Calu3 (cell line): ENCODE measurements around the gene TSPAN9. TPM values are rescaled to one million over a fixed set of nuclear protein-coding genes. Genes with fewer than 3 reads are reported as not detected.

ENCODE experiments used
- BruUV-seq: library from RNA; stranded (reverse); fragments of 400-500 nt; replicated peaks from 2 replicates; lab custom pipeline; 2021; lab: Mats Ljungman, UMichigan
- CTCF ChIA-PET: fragments of 300-600 bp; sonication (Branson Sonifier 250); formaldehyde crosslinking; loops from one replicate; lab custom pipeline; 2022; ENCODE audit warnings: antibody characterized with exemption; lab: Charles Lee
- DNase-seq: peaks from one replicate; pipeline ENCODE4 v3.0.0; 2022
- H3K27ac Mint-ChIP-seq: one replicate; pipeline ENCODE4 v1.8.0; 2022; ENCODE audit warnings: mixed read lengths; ENCODE audit not compliant: unreplicated experiment
- H3K27me3 Mint-ChIP-seq: one replicate; pipeline ENCODE4 v1.8.0; 2022; ENCODE audit warnings: mixed read lengths; ENCODE audit not compliant: unreplicated experiment
- H3K36me3 Mint-ChIP-seq: one replicate; pipeline ENCODE4 v1.8.0; 2022; ENCODE audit warnings: mild to moderate bottlenecking, moderate library complexity, mixed read lengths; ENCODE audit not compliant: insufficient read depth, unreplicated experiment
- H3K4me1 Mint-ChIP-seq: one replicate; pipeline ENCODE4 v1.8.0; 2022; ENCODE audit warnings: mild to moderate bottlenecking, low read depth, mixed read lengths; ENCODE audit not compliant: unreplicated experiment
- H3K4me3 Mint-ChIP-seq: one replicate; pipeline ENCODE4 v1.8.0; 2022; ENCODE audit warnings: mild to moderate bottlenecking, low read depth, moderate library complexity, mixed read lengths; ENCODE audit not compliant: unreplicated experiment
- H3K9me3 Mint-ChIP-seq: one replicate; pipeline ENCODE4 v1.8.0; 2022; ENCODE audit warnings: low read depth, mixed read lengths; ENCODE audit not compliant: unreplicated experiment
- CTCF ChIP-seq: fragments of 200-600 bp; IDR thresholded peaks from one replicate; pipeline ENCODE4 v1.8.0; 2022; ENCODE audit warnings: antibody characterized with exemption; ENCODE audit not compliant: unreplicated experiment
- intact Hi-C: fragments of 100-400 bp; cut with micrococcal nuclease; formaldehyde crosslinking; loops from one replicate; pipeline ENCODE4 v1.10.0; 2022; ENCODE audit not compliant: unreplicated experiment
- total RNA-seq: library from RNA; stranded (reverse); gene quantifications from 2 replicates; pipeline ENCODE4 v1.2.3, GENCODE V29; 2022

The TSPAN9 gene
- total RNA-seq, 1 experiment from 2014 or later, result 6.0 TPM

DNA sequence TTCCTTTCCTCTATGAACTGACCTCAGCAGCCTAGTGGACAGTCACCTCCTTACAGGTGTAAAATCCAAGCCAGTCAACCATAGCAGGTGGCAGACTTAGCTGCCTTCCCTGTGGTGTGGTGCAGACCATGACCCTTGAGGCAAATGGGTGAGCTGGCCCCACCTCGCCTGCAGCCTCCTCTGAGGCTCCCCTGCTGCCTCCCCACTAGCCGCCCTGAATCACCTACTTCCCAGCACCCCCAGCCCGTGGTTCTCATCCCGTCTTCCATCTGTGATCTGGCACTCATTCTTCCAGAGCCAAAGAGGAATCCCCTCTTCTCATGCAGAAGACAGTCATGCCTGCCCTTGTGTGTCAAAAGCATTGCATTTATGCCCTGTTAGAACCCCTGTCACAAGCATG lies 34.4 kb upstream of the TSPAN9 start:
- BruUV-seq, result no TSS peak
- intact Hi-C loops, result loop anchor here (10.0 kb wide), 1 partner anchor 148 kb away; the partner anchor contains the start of gene TULP3
- Mint-ChIP-seq H3K4me1 (no peaks in the 10 kb centered on the region), H3K4me3 (no peak overlapping the region), H3K36me3 (peaks cover 15% of the 10 kb centered on the region), H3K27ac (peak overlapping the region; percentile 47), H3K9me3 (no peaks in the 10 kb centered on the region), H3K27me3 (no peaks in the 10 kb centered on the region)
- CTCF ChIA-PET, result no interaction called here
- no peak for DNase-seq
- TF ChIP-seq CTCF, result no peak

DNA sequence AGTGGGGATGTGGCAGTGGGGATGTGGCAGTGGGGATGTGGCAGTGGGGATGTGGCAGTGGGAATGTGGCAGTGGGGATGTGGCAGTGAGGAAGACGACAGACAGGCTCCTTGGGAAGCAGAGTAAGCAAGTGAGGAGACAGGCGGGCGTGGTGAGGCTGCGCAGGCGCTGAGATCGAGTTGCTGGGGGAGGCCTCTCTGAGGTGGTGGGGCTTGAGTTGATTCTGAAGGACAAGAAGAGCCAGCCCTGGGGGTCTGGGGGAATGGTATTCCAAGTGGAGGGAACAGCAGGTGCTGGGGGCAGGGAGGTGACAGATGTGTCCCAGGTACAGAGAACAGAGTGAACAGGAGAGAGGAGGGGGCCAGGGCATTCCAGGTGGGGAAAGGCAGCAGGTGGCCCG lies 33.8 kb upstream of the TSPAN9 start:
- DNase-seq, result no peak
- H3K27me3 Mint-ChIP-seq, result no peaks in the 10 kb centered on the region
- no peaks in the 10 kb centered on the region for H3K9me3 Mint-ChIP-seq
- peak overlapping the region; percentile 47 for H3K27ac Mint-ChIP-seq
- CTCF ChIA-PET, result no interaction called here
- BruUV-seq, result no TSS peak
- H3K36me3 Mint-ChIP-seq, result peaks cover 15% of the 10 kb centered on the region
- no peak overlapping the region for H3K4me3 Mint-ChIP-seq
- intact Hi-C loops, result loop anchor here (10.0 kb wide), 1 partner anchor 149 kb away; the partner anchor contains the start of gene TULP3
- TF ChIP-seq CTCF, result no peak
- no peaks in the 10 kb centered on the region for H3K4me1 Mint-ChIP-seq

- Mint-ChIP-seq H3K36me3 (peaks cover 11% of the 10 kb centered on the region), H3K4me3 (no peak overlapping the region), H3K27me3 (peaks cover 1% of the 10 kb centered on the region), H3K9me3 (no peaks in the 10 kb centered on the region), H3K4me1 (no peaks in the 10 kb centered on the region), H3K27ac (no peak overlapping the region)
- CTCF ChIA-PET, result interaction anchor here (0.6 kb wide), 1 partner anchor 19 kb away, joined by 4 read pairs; no protein-coding TSS in a partner anchor
- no TSS peak for BruUV-seq
- TF ChIP-seq CTCF, result no peak
- intact Hi-C loops, result loop anchor here (10.0 kb wide), 1 partner anchor 149 kb away; the partner anchor contains the start of gene TULP3
- no peak for DNase-seq
Observed at GRCh38 chr12:3044141-3044630, 33.0 kb upstream of the TSPAN9 start.

DNA sequence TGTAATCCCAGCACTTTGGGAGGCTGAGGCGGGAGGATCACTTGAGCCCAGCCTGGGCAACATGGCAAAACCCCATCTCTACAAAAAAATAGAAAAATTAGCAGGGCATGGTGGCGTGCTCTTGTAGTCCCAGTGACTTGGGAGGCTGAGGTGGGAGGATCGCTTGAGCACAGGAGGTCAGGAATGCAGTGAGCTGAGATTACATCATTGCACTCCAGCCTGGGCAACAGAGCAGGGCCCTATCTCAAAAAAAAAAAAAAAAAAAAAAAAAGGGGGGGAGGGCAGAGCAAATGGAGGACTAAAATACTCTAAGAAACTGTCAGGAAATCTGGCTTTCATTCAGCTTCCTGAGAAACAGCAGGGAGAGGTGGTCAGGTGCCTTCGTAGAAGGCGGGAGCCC lies 31.7 kb upstream of the TSPAN9 start:
- CTCF ChIA-PET, result interaction anchor here (0.7 to 0.8 kb wide), 2 partner anchors 105 to 143 kb away, joined by 3 to 5 read pairs; no protein-coding TSS in a partner anchor
- peaks cover 11% of the 10 kb centered on the region for H3K36me3 Mint-ChIP-seq
- no peak for DNase-seq
- BruUV-seq, result no TSS peak
- H3K4me3 Mint-ChIP-seq, result no peak overlapping the region
- no peaks in the 10 kb centered on the region for H3K4me1 Mint-ChIP-seq
- H3K9me3 Mint-ChIP-seq, result no peaks in the 10 kb centered on the region
- no peak overlapping the region for H3K27ac Mint-ChIP-seq
- peaks cover 14% of the 10 kb centered on the region for H3K27me3 Mint-ChIP-seq
- intact Hi-C loops, result loop anchor here (10.0 kb wide), 1 partner anchor 151 kb away; the partner anchor contains the start of gene TULP3
- TF ChIP-seq CTCF, result no peak
